Measurements from ENCODE around the gene SEPTIN8.

SEPTIN8 gene

GRCh38 chr5:132823481-132824050 is 46.5 kb upstream of the SEPTIN8 start:
- TF ChIP-seq CTCF (conservative IDR thresholded peaks at IDR 0.05; ENCODE audit: control insufficient read depth, insufficient read depth, low read depth, low read length) = no peak

GRCh38 chr5:132822650-132823480 is 45.8 kb upstream of the SEPTIN8 start:
- no peak for DNase-seq (ENCODE audit: low read depth)
- no peak overlapping the region for H3K4me3 ChIP-seq (ENCODE audit: control insufficient read depth, low read depth, low read length)
- TF ChIP-seq CTCF (conservative IDR thresholded peaks at IDR 0.05; ENCODE audit: control insufficient read depth, insufficient read depth, low read depth, low read length) = no peak

More at GRCh38 chr5:132823481-132824050, 46.5 kb upstream of the SEPTIN8 start:
- no peak overlapping the region for H3K4me3 ChIP-seq (ENCODE audit: control insufficient read depth, low read depth, low read length)
- no peak for DNase-seq (ENCODE audit: low read depth)

- peak; percentile 67 for DNase-seq (ENCODE audit: low read depth)
- no peak overlapping the region for H3K4me3 ChIP-seq (ENCODE audit: control insufficient read depth, low read depth, low read length)
- TF ChIP-seq CTCF (conservative IDR thresholded peaks at IDR 0.05; ENCODE audit: control insufficient read depth, insufficient read depth, low read depth, low read length) = no peak
Measured at GRCh38 chr5:132821791-132822190, 44.8 kb upstream of the SEPTIN8 start.

- TF ChIP-seq CTCF (conservative IDR thresholded peaks at IDR 0.05; ENCODE audit: control insufficient read depth, insufficient read depth, low read depth, low read length) = no peak
- no peak for DNase-seq (ENCODE audit: low read depth)
- H3K4me3 ChIP-seq (ENCODE audit: control insufficient read depth, low read depth, low read length) = no peak overlapping the region
Measured at GRCh38 chr5:132821350-132821749, 44.3 kb upstream of the SEPTIN8 start.

- TF ChIP-seq CTCF (conservative IDR thresholded peaks at IDR 0.05; ENCODE audit: control insufficient read depth, insufficient read depth, low read depth, low read length) = peak; percentile 91
- no peak overlapping the region for H3K4me3 ChIP-seq (ENCODE audit: control insufficient read depth, low read depth, low read length)
- DNase-seq (ENCODE audit: low read depth) = peak; percentile 93
Measured at GRCh38 chr5:132820162-132820754, 43.2 kb upstream of the SEPTIN8 start.

- TF ChIP-seq CTCF (conservative IDR thresholded peaks at IDR 0.05; ENCODE audit: control insufficient read depth, insufficient read depth, low read depth, low read length) = no peak
- no peak for DNase-seq (ENCODE audit: low read depth)
- no peak overlapping the region for H3K4me3 ChIP-seq (ENCODE audit: control insufficient read depth, low read depth, low read length)
Measured at GRCh38 chr5:132819468-132819867, 42.4 kb upstream of the SEPTIN8 start.
